GM12878 (cell line): ENCODE measurements around the gene INAFM1.
A peak's percentile ranks its signal among the peaks of the same experiment; 100 is the strongest.

Experiments used
- SUZ12 ChIP-seq: fragments of 200-600 bp; sonication (generic); IDR thresholded peaks from one replicate; pipeline ENCODE4 v1.6.1; 2018; ENCODE audit warnings: antibody characterized with exemption, mild to moderate bottlenecking; ENCODE audit not compliant: unreplicated experiment
- YY1 ChIP-seq: IDR thresholded peaks from 2 replicates; pipeline ENCODE4 v1.6.1; 2011; ENCODE audit warnings: low read depth, mild to moderate bottlenecking, low read length

GRCh38 chr19:47255879-47256692 is 18.6 kb upstream of the INAFM1 start, which contains the start of gene CCDC9:
- TF ChIP-seq SUZ12 (no peak), YY1 (peak; percentile 80)
